CD4-positive, alpha-beta T cell (primary cell): ENCODE data around the gene TOR1A. TPM values are rescaled to one million over a fixed set of nuclear protein-coding genes. Genes with fewer than 3 reads are reported as not detected.
A peak's percentile ranks its signal among the peaks of the same experiment; 100 is the strongest.

Experiments used
- ATAC-seq: fragments of 200-7000 bp; cut with Tn5 transposase; one replicate; pipeline ENCODE4 v1.10.0; 2022; ENCODE audit warnings: mild to moderate bottlenecking; ENCODE audit not compliant: poor library complexity
- CTCF ChIA-PET: fragments of 350-600 bp; sonication (Branson Sonifier 250); formaldehyde crosslinking; loops from one replicate; lab custom pipeline; 2021; ENCODE audit warnings: antibody characterized with exemption, inconsistent platforms; lab: Charles Lee
- POLR2A ChIA-PET: fragments of 350-600 bp; sonication (Branson Sonifier 250); formaldehyde crosslinking; loops from one replicate; lab custom pipeline; 2021; ENCODE audit warnings: antibody characterized with exemption, inconsistent platforms; lab: Charles Lee
- DNase-seq, 14 experiments: peaks; one replicate each; pipeline ENCODE4 v3.0.0-alpha.2; 2013 to 2020; ENCODE audit warnings: mixed read lengths in 2 of 14
- H3K27ac ChIP-seq, 2 donors: one replicate each; pipeline versions ENCODE4 v1.5.1 to v1.7.0; 2013; ENCODE audit warnings: low read length in 2 of 2, low read depth in 1 of 2, mild to moderate bottlenecking in 1 of 2
- H3K27me3 ChIP-seq, 2 experiments: 1 replicate in 1 of 2; 2 replicates in 1 of 2; pipeline versions ENCODE4 v1.6.1 to v1.7.0; 2013; ENCODE audit warnings: low read length in 2 of 2, control low read depth in 1 of 2, mild to moderate bottlenecking in 1 of 2, moderate library complexity in 1 of 2; ENCODE audit not compliant: insufficient read depth in 2 of 2, control insufficient read depth in 1 of 2
- H3K36me3 ChIP-seq: one replicate; pipeline ENCODE4 v1.6.1; 2013; ENCODE audit warnings: low read length, control low read depth; ENCODE audit not compliant: insufficient read depth
- H3K4me1 ChIP-seq: one replicate; pipeline ENCODE4 v1.6.1; 2013; ENCODE audit warnings: low read length, control low read depth; ENCODE audit not compliant: insufficient read depth
- H3K4me3 ChIP-seq: one replicate; pipeline ENCODE4 v1.5.1; 2013; ENCODE audit warnings: mild to moderate bottlenecking, low read length, moderate library complexity
- H3K9me3 ChIP-seq, 2 experiments: 1 replicate in 1 of 2; 2 replicates in 1 of 2; pipeline versions ENCODE4 v1.6.1 to v1.7.0; 2013; ENCODE audit warnings: low read length in 2 of 2, mild to moderate bottlenecking in 2 of 2, control low read depth in 1 of 2, moderate library complexity in 1 of 2; ENCODE audit not compliant: control insufficient read depth in 1 of 2, insufficient read depth in 1 of 2
- H3K27ac Mint-ChIP-seq: one replicate; pipeline ENCODE4 v1.8.0; 2020; ENCODE audit warnings: mixed read lengths
- H3K27me3 Mint-ChIP-seq: one replicate; pipeline ENCODE4 v1.8.0; 2021; ENCODE audit warnings: mixed read lengths
- H3K36me3 Mint-ChIP-seq: one replicate; pipeline ENCODE4 v1.8.0; 2021; ENCODE audit warnings: low read depth, mixed read lengths
- H3K4me1 Mint-ChIP-seq: one replicate; pipeline ENCODE4 v1.8.0; 2021; ENCODE audit warnings: low read depth, mixed read lengths
- H3K4me3 Mint-ChIP-seq: one replicate; pipeline ENCODE4 v1.8.0; 2020; ENCODE audit warnings: mild to moderate bottlenecking, mixed read lengths
- H3K9me3 Mint-ChIP-seq: one replicate; pipeline ENCODE4 v1.8.0; 2020; ENCODE audit warnings: mixed read lengths
- intact Hi-C, 2 experiments: fragments of 100-400 bp; cut with DNase I in 1 of 2; cut with micrococcal nuclease in 1 of 2; formaldehyde crosslinking; loops; one replicate each; pipeline versions ENCODE4 v1.15.1 to v1.9.0; 2023 to 2025; cut with DNase I, micrococcal nuclease
- total RNA-seq, 174 experiments: library from RNA in 2 of 174; stranded (reverse) in 2 of 174; gene quantifications; one replicate each; pipeline ENCODE4 v1.2.3 and lab custom pipeline; 2021 to 2026
- TF ChIP-seq, protein P1 (sequence below): fragments of 200-600 bp; IDR thresholded peaks from one replicate; pipeline ENCODE4 v1.8.0; 2022; ENCODE audit warnings: antibody characterized with exemption, mild to moderate bottlenecking

Gene TOR1A
- total RNA-seq, 2 experiments from 2014 or later = 12.6 to 13.9 TPM

DNA sequence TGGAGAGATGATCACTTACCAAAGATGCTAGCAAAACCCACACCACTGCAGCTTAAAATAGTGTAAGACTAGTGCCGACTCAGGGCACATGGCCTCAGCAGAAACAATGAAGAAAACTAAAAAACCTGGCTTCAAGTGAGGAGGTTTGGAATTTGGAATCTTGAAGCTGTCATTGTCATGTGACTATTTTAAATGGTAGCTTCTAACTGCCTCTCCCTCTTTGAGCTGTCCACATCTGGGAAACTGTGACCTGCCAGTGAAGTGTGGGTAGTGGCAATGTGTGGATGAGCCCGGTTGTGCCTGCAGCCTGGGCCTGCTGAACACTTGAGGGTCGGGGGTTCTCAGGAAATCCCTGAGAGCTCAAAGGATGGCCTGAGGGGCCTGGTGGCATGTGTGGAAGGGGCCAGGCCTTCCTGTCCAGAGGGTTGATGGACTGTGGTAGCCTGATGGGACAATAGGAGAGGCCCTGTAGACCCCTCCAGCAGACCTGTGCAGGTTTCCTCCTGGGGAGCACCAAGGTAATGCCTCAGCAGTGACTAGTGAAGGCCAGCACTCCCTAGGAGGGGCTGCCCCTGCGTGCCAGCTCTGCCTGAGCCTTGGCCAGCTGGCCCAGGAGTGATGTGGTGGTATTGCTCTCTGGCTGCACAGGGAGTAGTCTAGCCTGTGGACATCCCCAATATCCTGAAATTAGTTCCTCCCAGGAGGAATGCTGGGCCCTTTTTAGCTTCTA, 24.9 kb upstream of the TOR1A start:
- ChIA-PET CTCF (interaction anchor here (0.7 kb wide), 1 partner anchor 10 kb away, joined by 3 read pairs; no protein-coding TSS in a partner anchor), POLR2A (interaction anchor here (0.9 kb wide), 1 partner anchor 16 kb away, joined by 3 read pairs; no protein-coding TSS in a partner anchor)
- intact Hi-C loops = no loop called here
- no peaks in the 10 kb centered on the region for H3K9me3 Mint-ChIP-seq
- H3K36me3 Mint-ChIP-seq = peaks cover 67% of the 10 kb centered on the region
- H3K27me3 Mint-ChIP-seq = no peaks in the 10 kb centered on the region
- H3K27ac Mint-ChIP-seq = no peak overlapping the region
- no peak for DNase-seq
- H3K4me1 Mint-ChIP-seq = peaks cover 44% of the 10 kb centered on the region
- H3K4me3 Mint-ChIP-seq = no peak overlapping the region
- Histone ChIP-seq H3K36me3 (peaks cover 57% of the 10 kb centered on the region), H3K4me3 (no peak overlapping the region), H3K9me3 (no peaks in the 10 kb centered on the region), H3K27me3 (no peaks in the 10 kb centered on the region), H3K4me1 (peaks cover 36% of the 10 kb centered on the region), H3K27ac (no peak overlapping the region)
- TF ChIP-seq, protein P1, sequence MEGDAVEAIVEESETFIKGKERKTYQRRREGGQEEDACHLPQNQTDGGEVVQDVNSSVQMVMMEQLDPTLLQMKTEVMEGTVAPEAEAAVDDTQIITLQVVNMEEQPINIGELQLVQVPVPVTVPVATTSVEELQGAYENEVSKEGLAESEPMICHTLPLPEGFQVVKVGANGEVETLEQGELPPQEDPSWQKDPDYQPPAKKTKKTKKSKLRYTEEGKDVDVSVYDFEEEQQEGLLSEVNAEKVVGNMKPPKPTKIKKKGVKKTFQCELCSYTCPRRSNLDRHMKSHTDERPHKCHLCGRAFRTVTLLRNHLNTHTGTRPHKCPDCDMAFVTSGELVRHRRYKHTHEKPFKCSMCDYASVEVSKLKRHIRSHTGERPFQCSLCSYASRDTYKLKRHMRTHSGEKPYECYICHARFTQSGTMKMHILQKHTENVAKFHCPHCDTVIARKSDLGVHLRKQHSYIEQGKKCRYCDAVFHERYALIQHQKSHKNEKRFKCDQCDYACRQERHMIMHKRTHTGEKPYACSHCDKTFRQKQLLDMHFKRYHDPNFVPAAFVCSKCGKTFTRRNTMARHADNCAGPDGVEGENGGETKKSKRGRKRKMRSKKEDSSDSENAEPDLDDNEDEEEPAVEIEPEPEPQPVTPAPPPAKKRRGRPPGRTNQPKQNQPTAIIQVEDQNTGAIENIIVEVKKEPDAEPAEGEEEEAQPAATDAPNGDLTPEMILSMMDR = no peak
- no peak for ATAC-seq

DNA sequence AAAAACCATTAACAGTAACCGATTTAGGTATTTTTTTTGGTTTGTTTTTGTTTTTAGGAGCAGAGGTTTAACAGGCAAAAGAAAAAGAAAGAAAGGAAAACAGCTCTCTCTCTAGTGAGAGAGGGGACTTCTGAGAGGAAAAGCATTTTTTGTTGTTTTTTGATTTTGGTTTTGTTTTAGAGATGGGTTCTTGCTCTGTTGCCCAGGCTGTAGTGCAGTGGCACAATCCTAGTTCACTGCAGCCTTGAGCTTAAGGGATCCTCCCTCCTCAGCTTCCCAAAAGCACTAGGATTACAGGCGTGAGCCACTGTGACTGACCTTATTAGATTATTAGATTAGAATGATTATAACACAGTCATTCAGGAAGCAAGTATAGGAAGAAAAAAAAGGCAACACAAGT, 21.4 kb upstream of the TOR1A start:
- H3K27me3 Mint-ChIP-seq = no peaks in the 10 kb centered on the region
- no peaks in the 10 kb centered on the region for H3K27me3 ChIP-seq
- peak overlapping the region; percentile 16 to 57 for H3K27ac ChIP-seq
- H3K4me3 Mint-ChIP-seq = no peak overlapping the region
- peaks cover 39% of the 10 kb centered on the region for H3K4me1 ChIP-seq
- peak in 1 of 14 experiments; percentile 28 for DNase-seq
- H3K9me3 Mint-ChIP-seq = no peaks in the 10 kb centered on the region
- no peak for ATAC-seq
- peaks cover 43% of the 10 kb centered on the region for H3K36me3 ChIP-seq
- intact Hi-C loops = no loop called here
- TF ChIP-seq, protein P1 = no peak
- peaks cover 43% of the 10 kb centered on the region for H3K4me1 Mint-ChIP-seq
- no peak overlapping the region for H3K4me3 ChIP-seq
- H3K27ac Mint-ChIP-seq = peak overlapping the region; percentile 57
- ChIA-PET POLR2A (interaction anchor here (1.0 to 1.2 kb wide), 2 partner anchors 9 to 24 kb away, joined by 3 to 4 read pairs; no protein-coding TSS in a partner anchor), CTCF (no interaction called here)
- H3K36me3 Mint-ChIP-seq = peaks cover 53% of the 10 kb centered on the region
- no peaks in the 10 kb centered on the region for H3K9me3 ChIP-seq

DNA sequence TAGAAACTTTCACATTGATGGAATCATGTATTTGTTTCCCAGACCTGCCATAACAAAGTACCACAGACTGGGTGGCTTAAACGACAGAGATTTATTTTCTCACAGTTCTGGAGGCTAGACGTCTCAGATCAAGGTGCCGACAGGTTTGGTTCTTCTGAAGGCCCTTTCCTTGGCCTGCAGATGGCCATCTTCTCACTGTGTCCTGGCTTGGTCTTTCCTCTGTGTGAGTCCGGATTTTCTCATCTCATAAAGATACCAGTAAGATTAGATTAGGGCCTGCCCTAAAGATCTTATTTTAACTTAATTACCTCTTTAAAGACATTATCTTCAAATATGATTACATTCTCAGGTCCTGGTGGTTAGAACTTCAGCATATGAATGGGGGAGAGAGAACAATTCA, 17.1 kb upstream of the TOR1A start:
- H3K4me3 Mint-ChIP-seq = peak overlapping the region; percentile 1
- no peaks in the 10 kb centered on the region for H3K27me3 Mint-ChIP-seq
- H3K36me3 ChIP-seq = peaks cover 28% of the 10 kb centered on the region
- ATAC-seq (no peak), DNase-seq (no peak)
- TF ChIP-seq, protein P1 = no peak
- intact Hi-C loops = loop anchor here in 1 of 2 experiments (2.0 kb wide), 1 partner anchor 26 kb away; no protein-coding TSS in a partner anchor
- CTCF ChIA-PET = no interaction called here
- POLR2A ChIA-PET = no interaction called here
- H3K4me1 ChIP-seq = peaks cover 70% of the 10 kb centered on the region
- peak overlapping the region; percentile 92 for H3K27ac Mint-ChIP-seq
- peaks cover 76% of the 10 kb centered on the region for H3K4me1 Mint-ChIP-seq
- H3K4me3 ChIP-seq = no peak overlapping the region
- peaks cover 47% of the 10 kb centered on the region for H3K36me3 Mint-ChIP-seq
- H3K9me3 ChIP-seq = no peaks in the 10 kb centered on the region
- H3K27me3 ChIP-seq = no peaks in the 10 kb centered on the region
- H3K27ac ChIP-seq = no peak overlapping the region
- H3K9me3 Mint-ChIP-seq = no peaks in the 10 kb centered on the region
